IPS-NIHi11 (cell line): Measurements from ENCODE around the gene TMEM259.

Experiments
- DNase-seq: peaks from one replicate; pipeline ENCODE4 v3.0.0; 2012; ENCODE audit warnings: mixed read lengths, low spot score

Gene TMEM259

GRCh38 chr19:1016647-1017114, 4.2 kb downstream of the TMEM259 start:
- DNase-seq = no peak

GRCh38 chr19:1015782-1016646, 4.9 kb downstream of the TMEM259 start:
- peak; percentile 63 for DNase-seq

DNA sequence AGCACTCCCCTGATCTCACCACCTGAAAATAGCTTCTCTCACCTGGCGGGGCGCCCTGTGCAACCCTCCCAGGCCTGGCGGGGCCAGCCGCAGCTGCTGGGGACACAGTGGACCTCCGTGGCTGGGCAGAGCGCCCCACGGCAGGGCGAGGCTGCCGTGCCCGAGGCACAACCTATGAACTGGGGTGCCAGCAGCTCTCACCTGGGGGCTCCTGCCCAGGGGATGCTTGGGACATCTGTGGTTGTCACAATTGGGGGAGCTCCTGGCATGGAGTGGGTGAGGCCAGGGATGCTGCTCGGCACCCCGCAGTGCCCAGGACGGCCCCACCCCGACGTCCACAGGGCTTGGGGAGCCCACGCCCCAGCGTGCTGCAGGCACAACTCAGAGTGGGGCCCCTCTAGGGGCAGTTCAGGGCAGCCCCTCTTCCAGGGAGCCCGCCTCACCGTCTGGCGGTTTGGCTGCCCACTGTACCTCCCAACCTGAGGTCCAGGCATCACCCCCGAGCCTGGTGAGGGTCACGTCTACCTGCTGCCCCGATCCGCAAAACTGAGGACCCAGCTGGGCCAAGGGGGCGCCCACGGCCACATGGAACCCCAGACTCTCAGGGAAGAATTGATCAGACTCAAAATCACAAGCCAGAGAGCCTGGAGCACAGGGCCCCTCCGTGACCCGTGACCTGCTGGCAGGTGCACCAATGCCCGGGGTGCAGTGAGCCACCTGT, 5.7 kb downstream of the TMEM259 start:
- no peak for DNase-seq

DNA sequence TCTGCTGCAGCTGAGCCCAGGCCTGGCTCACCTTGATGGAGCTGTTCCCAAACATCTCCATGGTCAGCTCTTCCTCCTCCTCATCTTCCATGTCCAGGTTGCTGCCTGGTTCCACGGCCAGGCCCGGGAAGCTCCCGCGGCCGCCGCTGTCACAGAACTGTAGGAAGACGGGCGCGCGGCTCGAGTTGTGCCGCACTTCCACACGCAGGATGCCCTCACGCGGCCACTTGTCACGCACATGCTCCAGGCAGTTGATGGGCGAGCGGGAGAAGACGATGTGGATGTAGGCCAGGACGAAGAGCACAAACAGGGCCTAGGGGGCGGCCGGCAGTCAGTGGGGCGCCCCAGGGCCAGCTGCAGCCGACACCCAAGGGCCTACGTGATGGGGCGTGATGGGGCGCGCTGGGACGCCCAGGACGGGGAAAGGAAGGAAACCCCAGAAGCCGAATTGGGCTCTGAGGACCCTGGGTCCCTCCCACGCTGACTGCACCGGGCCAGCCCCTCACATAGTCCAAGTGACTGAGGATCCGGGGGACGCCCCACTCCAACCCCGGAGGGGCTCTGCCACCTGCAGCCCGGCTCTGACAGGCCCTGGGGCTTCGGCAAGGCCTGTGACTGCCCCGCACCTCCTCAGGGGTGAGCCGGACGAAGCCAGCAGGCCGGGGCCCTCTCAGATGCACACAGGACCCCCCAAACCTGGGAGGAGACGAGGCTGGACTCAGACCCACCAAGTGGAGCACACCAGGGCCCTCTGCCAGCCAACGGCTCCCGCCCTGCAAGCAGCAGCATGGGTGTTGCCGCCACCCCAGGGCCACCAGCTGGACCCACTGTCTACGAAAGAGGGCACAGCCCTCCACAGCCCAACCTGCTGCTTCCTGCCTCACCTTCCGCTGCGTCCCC, 6.5 kb downstream of the TMEM259 start:
- no peak for DNase-seq

DNA sequence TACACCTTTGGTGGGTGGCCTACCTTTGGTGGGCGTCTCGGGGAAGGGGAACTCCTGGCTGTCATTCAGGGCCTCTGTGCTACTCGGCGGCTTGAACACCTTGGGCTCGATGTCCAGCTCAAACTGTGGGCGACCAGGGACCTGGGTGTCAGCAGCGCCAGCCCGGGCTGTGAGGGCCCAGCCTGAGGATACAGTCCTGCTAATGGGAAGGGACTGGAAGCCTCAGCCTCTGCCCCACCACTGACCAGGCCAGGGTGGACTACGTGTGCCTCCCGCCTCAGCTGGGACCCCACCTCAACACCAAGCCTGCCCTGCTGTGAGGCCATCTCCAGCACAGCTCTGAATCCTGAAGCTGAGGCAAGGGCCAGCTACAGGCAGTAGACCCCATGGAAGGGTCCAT, 7.7 kb downstream of the TMEM259 start:
- DNase-seq = no peak

DNA sequence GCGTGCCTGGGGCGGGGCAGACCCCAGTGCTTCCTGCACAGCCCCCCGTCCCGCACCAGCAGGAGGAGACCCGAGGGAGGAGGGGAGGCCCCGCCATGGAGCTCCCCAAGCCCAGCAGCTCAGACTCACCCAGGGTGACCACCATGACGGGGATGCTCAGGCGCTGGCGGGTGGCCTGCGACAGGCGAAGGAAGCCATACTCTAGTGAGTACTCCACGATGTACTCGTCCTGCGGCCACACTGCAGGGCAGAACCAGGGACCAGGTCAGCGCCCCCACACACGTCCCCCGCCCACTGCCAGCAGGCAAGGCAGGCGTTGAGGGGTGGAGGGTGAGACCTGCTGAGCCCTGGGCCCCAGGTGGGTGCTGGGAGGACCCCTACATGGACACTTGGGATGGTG, 8.6 kb downstream of the TMEM259 start:
- no peak for DNase-seq

DNA sequence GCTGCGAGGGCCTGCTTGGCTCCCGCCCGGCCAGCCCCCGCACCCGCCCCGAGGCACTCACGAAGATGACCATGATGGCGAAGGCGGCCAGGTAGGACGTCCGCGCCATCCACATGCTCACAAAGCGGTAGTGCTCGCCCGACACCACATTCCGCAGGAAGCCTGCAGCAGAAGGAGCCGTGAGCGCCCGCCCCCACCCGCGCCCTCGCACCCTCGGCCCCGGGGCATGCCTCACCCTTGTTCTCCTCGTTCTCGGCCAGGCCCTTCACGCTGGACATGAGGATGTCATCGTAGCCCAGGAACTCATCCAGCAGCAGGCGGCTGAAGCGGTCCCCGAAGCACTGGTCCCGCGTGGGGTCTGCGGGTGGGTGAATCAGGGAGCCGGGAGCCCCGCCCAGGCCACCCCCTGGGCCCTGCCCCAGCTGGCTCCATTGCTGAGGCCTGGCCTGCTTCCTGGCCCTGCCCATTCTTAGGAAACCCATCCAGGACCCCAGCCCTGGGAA, 9.0 kb downstream of the TMEM259 start:
- DNase-seq = no peak

- DNase-seq = no peak
Observed at GRCh38 chr19:1010586-1011510, 10.1 kb downstream of the TMEM259 start.

DNA sequence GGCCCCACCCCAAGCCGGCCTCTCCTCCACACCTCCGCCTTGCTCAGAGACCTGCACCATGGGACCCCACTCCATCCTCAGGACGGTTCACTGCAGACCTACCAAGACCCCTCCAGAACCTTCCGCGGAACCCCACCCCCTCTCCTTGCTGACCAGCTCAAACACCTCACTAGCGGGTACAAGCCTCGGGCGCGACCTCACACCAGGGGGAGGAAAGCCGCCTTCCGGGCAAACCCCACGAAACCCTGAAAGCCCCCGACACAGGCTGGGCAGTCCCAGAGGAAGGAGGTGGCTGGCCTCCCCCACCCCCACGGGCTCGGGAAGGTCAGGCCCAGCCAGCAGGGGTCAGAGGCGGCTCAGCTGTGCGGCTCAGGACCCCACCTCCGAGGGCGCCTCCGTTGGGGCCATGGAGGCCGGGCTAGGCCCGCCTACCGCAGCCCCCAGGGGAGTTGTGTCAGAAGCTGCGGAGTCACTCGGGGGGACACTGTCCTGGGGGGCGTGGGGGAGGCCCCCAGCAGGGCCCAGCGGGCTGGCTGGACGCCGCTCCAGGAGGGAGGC, 10.9 kb downstream of the TMEM259 start:
- DNase-seq = peak; percentile 59

- DNase-seq = peak; percentile 52
Observed at GRCh38 chr19:1009041-1009980, 11.6 kb downstream of the TMEM259 start.

GRCh38 chr19:1008268-1009040, 12.5 kb downstream of the TMEM259 start:
- peak; percentile 23 for DNase-seq

DNA sequence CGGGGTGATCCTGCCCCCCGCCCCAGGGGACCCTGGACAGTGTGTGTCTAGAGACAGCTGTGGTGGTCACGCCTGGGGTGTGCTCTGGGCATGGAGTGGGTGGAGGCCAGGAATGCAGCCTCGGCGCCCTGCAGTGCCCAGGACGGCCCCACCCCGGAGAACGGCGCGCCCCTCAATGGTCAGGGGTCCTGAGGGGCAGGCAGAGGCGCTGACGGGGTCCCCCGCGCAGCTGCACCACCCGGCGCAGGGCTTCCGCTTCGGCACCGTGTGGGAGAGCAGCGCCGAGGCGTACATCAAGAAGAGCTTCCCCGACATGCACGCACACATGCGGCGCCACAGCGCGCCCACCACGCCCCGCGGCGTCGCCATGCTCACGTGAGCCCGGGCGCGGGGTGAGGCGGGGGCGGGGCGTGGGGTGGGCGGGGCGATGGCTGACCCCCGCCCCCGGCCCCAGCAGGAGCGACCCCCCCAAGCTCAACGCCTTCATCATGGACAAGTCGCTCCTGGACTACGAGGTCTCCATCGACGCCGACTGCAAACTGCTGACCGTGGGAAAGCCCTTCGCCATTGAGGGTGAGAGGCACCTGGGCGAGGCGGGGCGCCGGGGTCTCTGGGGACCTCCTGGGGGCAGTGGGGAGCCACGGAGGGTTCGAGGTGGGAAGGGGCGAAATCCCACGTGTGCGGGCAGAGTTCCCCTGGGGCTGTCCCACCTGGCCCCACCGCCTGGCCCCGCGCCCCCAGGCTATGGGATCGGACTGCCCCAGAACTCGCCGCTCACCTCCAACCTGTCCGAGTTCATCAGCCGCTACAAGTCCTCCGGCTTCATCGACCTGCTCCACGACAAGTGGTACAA, 13.3 kb downstream of the TMEM259 start:
- peak; percentile 40 for DNase-seq

DNA sequence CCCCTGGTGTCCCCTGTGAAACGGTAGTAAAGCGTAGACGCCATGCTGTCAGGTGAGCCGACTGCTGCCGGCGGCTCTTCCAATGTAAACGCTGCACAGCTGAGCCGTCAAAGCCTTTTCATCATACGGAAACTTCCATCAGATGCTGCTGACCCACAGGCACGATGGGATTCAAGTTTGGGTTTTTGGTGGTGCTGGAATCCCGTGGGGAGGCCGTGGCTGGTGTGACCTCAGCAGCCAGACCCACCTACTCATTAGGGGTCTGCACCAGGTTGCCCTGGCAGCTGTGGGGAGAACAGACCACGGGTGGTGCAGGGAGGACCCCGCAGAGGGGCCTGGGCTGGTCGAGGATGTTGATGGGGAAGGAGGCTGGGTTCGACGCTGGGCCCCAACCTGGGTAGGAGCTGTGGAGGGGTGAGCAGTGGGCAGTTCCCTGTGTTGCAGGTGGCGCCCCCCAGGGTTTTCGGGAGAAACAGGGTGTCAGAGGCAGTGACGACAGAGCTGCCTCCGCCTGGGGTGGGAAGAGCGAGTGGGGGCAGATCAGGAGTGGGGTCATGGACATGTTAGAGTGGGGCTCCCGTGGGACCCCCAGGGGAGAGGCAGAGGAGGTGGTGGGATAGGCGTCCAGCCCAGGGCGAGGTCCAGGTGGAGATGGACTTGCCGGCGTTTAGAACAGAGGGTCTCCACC, 14.1 kb downstream of the TMEM259 start:
- DNase-seq = no peak

DNA sequence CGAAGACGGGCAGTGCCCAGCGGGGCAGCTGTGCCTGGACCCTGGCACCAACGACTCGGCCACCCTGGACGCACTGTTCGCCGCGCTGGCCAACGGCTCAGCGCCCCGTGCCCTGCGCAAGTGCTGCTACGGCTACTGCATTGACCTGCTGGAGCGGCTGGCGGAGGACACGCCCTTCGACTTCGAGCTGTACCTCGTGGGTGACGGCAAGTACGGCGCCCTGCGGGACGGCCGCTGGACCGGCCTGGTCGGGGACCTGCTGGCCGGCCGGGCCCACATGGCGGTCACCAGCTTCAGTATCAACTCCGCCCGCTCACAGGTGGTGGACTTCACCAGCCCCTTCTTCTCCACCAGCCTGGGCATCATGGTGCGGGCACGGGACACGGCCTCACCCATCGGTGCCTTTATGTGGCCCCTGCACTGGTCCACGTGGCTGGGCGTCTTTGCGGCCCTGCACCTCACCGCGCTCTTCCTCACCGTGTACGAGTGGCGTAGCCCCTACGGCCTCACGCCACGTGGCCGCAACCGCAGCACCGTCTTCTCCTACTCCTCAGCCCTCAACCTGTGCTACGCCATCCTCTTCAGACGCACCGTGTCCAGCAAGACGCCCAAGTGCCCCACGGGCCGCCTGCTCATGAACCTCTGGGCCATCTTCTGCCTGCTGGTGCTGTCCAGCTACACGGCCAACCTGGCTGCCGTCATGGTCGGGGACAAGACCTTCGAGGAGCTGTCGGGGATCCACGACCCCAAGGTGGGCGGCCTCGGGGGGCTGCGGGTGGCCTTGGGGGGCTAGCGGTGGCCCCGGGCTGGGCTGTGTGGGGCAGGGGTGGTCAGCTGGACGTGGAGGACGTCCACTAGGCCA, 15.9 kb downstream of the TMEM259 start:
- peak; percentile 29 for DNase-seq

DNA sequence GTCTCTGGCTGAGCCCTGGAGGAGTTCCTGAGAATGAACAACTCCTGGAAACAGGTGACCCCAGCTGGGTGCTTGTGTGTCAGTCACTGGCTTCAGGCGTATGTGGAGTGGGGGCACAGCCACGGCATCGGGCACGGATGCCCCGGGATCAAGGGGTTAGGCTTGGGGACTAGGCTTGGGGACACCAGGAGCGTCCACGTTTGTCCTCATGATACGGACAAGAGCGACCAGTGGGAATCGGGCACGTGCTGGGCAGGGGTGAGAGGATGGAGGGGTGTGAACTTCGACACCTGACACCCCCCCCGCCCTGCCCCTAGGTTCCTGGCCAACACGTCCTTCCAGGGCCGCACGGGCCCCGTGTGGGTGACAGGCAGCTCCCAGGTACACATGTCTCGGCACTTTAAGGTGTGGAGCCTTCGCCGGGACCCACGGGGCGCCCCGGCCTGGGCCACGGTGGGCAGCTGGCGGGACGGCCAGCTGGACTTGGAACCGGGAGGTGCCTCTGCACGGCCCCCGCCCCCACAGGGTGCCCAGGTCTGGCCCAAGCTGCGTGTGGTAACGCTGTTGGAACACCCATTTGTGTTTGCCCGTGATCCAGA, 16.6 kb downstream of the TMEM259 start:
- peak; percentile 25 for DNase-seq

DNA sequence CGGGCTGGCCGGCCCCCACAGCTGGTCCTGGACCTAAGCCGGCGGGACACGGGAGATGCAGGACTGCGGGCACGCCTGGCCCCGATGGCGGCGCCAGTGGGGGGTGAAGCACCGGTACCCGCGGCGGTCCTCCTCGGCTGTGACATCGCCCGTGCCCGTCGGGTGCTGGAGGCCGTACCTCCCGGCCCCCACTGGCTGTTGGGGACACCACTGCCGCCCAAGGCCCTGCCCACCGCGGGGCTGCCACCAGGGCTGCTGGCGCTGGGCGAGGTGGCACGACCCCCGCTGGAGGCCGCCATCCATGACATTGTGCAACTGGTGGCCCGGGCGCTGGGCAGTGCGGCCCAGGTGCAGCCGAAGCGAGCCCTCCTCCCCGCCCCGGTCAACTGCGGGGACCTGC, 17.6 kb downstream of the TMEM259 start:
- DNase-seq = no peak
